ENCODE data around the gene TLL1. TPM values are rescaled to one million over a fixed set of nuclear protein-coding genes. Genes with fewer than 3 reads are reported as not detected.

The TLL1 gene
- total and polyA plus RNA-seq, 8 donors, result 1.4 to 7.7 (median 3.9) TPM

DNA sequence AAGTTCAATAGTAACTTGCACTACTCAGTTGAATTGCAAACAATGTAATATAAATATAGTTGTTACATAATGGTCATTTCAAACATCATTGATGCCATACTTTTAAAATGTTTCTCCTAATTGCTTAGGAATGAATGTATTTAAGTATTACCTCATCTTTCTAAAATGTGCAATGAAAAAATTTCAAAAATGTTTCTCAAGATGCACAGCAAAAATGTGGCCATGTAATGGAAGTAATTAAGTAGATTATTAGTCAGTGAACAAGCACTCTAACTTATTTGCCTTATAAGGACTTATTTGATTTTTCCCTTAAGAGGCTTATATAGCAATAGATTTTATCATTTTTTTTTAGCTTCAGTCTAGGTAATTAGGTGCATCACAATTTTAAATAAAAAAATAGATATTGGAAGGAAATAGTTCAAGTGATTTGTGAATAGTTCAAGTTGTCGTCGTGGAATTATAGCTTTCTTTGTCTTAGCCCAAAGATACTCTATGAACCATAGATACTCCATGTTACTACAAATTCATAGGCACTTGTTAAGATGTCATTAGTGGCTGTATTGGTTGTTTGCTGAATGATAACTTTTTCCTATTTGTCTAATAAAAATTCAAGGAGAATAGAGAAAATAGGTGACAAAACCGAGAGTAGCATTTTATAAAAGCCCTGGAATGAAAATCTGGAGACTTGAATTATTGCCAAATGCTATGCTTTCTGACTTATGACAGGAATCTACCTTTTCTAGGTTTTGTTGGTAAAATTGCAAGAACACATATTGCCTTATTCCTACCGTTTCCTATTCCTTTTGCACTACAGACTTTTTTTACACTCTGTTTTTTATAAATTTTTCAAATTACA lies 118.5 kb downstream of the TLL1 start:
- no peaks in the 10 kb centered on the region for H3K9me3 ChIP-seq
- DNase-seq, result no peak

DNA sequence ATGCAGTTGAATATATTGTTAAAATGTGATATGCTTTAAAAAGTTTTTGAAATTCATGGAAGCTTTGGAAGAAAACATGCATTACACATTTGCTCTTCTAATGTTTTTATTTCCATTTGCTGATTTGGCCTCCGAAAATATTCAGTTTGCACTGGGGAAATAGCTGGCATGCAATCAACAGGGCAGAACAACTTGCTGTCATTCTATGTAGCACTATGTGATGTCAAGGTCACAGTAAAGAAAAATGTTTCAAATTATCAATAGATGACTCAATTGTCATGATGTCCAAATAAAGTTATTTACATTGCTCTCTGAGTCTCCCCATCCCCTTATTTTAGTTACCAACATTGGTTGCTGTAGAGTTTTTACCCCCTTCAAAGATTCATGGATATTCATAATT lies 119.2 kb downstream of the TLL1 start:
- no peaks in the 10 kb centered on the region for H3K4me1 ChIP-seq
- no peaks in the 10 kb centered on the region for H3K9me3 ChIP-seq
- TF ChIP-seq, protein P1, sequence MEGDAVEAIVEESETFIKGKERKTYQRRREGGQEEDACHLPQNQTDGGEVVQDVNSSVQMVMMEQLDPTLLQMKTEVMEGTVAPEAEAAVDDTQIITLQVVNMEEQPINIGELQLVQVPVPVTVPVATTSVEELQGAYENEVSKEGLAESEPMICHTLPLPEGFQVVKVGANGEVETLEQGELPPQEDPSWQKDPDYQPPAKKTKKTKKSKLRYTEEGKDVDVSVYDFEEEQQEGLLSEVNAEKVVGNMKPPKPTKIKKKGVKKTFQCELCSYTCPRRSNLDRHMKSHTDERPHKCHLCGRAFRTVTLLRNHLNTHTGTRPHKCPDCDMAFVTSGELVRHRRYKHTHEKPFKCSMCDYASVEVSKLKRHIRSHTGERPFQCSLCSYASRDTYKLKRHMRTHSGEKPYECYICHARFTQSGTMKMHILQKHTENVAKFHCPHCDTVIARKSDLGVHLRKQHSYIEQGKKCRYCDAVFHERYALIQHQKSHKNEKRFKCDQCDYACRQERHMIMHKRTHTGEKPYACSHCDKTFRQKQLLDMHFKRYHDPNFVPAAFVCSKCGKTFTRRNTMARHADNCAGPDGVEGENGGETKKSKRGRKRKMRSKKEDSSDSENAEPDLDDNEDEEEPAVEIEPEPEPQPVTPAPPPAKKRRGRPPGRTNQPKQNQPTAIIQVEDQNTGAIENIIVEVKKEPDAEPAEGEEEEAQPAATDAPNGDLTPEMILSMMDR (IDR thresholded peaks at IDR 0.05), result no peak
- no peaks in the 10 kb centered on the region for H3K27me3 ChIP-seq
- no peaks in the 10 kb centered on the region for H3K36me3 ChIP-seq
- DNase-seq (no peak), ATAC-seq (no peak)
- H3K4me3 ChIP-seq, result no peak overlapping the region
- no peak overlapping the region for H3K27ac ChIP-seq
- intact Hi-C loops (cut with DNase I), result no loop called here

More for the DNA sequence above, 118.5 kb downstream of the TLL1 start:
- no peaks in the 10 kb centered on the region for H3K27me3 ChIP-seq
- TF ChIP-seq, protein P1 (IDR thresholded peaks at IDR 0.05), result no peak
- H3K36me3 ChIP-seq, result no peaks in the 10 kb centered on the region
- H3K27ac ChIP-seq, result no peak overlapping the region
- ATAC-seq, result no peak
- intact Hi-C loops (cut with DNase I), result no loop called here
- no peaks in the 10 kb centered on the region for H3K4me1 ChIP-seq
- no peak overlapping the region for H3K4me3 ChIP-seq

DNA sequence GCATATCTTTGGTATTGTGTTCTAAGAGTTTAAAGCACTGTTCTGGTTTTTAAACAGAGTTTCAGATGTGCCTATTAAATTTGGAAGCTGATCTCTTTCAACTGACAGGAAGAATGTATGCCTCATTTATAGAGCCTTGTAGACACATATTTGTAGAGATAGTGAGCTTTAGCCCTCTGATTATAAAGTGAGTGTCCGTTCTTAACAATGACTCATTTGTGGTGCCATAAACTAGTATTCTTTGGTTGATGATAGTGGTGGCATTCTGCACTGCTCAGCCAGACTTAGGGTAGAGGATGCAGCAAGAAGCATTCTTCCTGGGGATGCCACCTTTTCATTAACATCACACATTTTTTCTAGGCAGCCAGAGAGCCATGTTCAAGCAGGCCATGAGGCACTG lies 121.7 kb downstream of the TLL1 start:
- intact Hi-C loops (cut with DNase I), result no loop called here
- Histone ChIP-seq H3K4me1 (no peaks in the 10 kb centered on the region), H3K36me3 (no peaks in the 10 kb centered on the region), H3K9me3 (no peaks in the 10 kb centered on the region), H3K27ac (no peak overlapping the region), H3K4me3 (no peak overlapping the region), H3K27me3 (no peaks in the 10 kb centered on the region)
- DNase-seq, result no peak
- TF ChIP-seq, protein P1 (IDR thresholded peaks at IDR 0.05), result no peak
- no peak for ATAC-seq

DNA sequence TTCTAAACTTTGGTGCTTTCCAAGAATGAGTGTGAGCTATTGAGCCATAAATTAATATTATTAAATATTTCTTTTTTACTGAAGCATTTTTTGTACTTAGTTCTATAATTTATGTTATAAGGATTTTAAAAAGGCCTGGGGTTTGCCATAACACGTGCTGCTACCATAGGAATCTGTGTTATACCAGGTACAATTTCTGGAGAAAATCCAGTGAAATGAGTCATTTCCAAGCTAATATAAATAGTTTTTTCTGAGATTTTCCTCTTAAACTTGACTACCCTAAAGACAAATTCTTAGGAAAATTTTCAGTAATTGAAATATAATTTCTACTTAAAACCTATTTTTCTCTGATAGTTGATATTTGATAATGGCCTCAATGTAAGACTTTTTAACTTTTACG lies 130.8 kb downstream of the TLL1 start:
- H3K27ac ChIP-seq, result no peak overlapping the region
- H3K4me3 ChIP-seq, result no peak overlapping the region
- H3K4me1 ChIP-seq, result no peaks in the 10 kb centered on the region
- ATAC-seq (no peak), DNase-seq (no peak)
- intact Hi-C loops (cut with DNase I), result no loop called here
- TF ChIP-seq, protein P1 (IDR thresholded peaks at IDR 0.05), result no peak
- H3K9me3 ChIP-seq, result no peaks in the 10 kb centered on the region
- H3K27me3 ChIP-seq, result no peaks in the 10 kb centered on the region
- no peaks in the 10 kb centered on the region for H3K36me3 ChIP-seq

DNA sequence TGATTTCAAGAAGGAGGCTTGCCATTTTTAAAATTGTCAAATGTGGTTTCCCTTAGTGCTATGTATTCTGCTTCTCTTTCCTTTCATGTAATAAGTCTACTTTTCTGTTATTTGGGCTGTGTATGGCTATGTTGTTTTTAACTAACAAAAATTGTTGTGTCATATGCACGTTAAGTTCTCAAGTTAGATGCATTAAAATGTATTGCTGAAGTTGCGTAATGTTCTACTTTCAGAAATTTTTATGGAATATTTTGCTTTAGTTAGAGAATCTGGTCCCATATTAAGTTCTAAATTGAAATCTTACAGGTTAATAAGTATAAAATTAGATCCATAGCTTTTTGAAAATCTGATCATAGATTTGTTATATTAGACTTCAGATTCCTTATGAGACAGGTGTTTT lies 133.2 kb downstream of the TLL1 start:
- H3K9me3 ChIP-seq, result no peaks in the 10 kb centered on the region
- ATAC-seq (no peak), DNase-seq (no peak)
- H3K27me3 ChIP-seq, result no peaks in the 10 kb centered on the region
- H3K4me1 ChIP-seq, result no peaks in the 10 kb centered on the region
- H3K27ac ChIP-seq, result no peak overlapping the region
- H3K36me3 ChIP-seq, result no peaks in the 10 kb centered on the region
- intact Hi-C loops (cut with DNase I), result no loop called here
- no peak overlapping the region for H3K4me3 ChIP-seq
- TF ChIP-seq, protein P1 (IDR thresholded peaks at IDR 0.05), result no peak

Data from left lung (tissue), 10 donors.